NT2/D1 (cell line): ENCODE data around the gene TAGAP.

Experiments
- SUZ12 ChIP-seq: IDR thresholded peaks from 2 replicates; pipeline ENCODE4 v1.6.1; 2011; ENCODE audit not compliant: insufficient read length, insufficient read depth; ENCODE audit errors: extremely low read depth
- YY1 ChIP-seq: IDR thresholded peaks from 2 replicates; pipeline ENCODE4 v1.6.1; 2011; ENCODE audit not compliant: insufficient read length, insufficient read depth
- ZNF274 ChIP-seq: IDR thresholded peaks from 2 replicates; pipeline ENCODE4 v1.6.1; 2011; ENCODE audit warnings: mild to moderate bottlenecking, low read depth, low read length

DNA sequence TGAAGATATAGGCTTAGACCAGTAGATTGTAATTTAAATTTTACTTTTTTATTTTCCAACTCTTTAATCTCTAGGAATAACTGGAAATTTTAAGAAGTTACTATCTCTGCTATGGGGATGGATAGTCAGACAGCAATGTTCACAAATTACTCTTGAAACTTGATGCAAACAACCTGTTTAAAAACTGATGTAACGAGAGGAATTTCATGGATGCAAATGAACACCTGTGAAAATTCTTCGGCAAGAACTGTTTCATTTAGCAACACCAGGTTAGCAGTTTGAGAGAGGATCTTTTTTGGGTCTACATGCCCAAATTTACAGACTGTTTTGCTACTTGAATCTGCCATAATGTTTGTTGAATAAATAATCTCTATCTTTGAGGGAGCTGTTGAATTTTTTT, 24.8 kb downstream of the TAGAP start:
- TF ChIP-seq SUZ12 (no peak), ZNF274 (no peak), YY1 (no peak)
